SK-N-MC (cell line): Measurements from ENCODE around the gene NOBOX.

Experiments used
- EZH2 ChIP-seq: fragments of 200-600 bp; sonication (generic); IDR thresholded peaks from one replicate; pipeline ENCODE4 v1.6.1; 2017; ENCODE audit warnings: antibody characterized with exemption
- FOXP2 ChIP-seq: optimal IDR thresholded peaks from 2 replicates; pipeline ENCODE3; 2011; ENCODE audit warnings: mild to moderate bottlenecking, moderate library complexity; ENCODE audit not compliant: insufficient read depth; ENCODE audit errors: extremely low read length, control extremely low read depth
- POLR2AphosphoS5 ChIP-seq: IDR thresholded peaks from 2 replicates; pipeline ENCODE4 v1.6.1; 2012; ENCODE audit warnings: mild to moderate bottlenecking, low read depth, low read length, borderline replicate concordance

DNA sequence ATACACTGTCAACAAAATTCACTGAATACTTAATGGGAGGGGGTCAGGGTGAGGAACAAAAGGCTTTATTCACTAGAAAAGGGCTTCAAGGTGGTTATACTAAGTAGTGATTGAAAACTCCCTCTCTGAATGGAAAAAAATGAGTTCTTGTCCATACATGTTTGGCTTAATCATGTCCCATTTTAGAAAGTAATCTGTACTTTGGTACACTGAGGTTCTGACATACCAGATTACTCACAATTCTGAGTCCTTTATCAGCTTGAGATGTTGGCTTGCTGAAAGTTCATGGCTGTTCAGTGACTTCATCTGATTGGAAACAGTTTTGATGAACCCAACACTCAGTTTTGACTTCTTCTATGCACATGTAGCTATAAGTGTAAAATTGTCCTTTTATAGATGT lies 12.8 kb upstream of the NOBOX start:
- TF ChIP-seq EZH2 (no peak), POLR2AphosphoS5 (no peak), FOXP2 (no peak)
